ENCODE data around the gene SSX2IP. TPM values are rescaled to one million over a fixed set of nuclear protein-coding genes. Genes with fewer than 3 reads are reported as not detected.

Gene SSX2IP
- total RNA-seq, 4 donors from 2014 or later: 2.9 to 34.3 (median 19.2) TPM

- intact Hi-C loops (cut with DNase I; ENCODE audit: low total_unique reads): no loop called here
- no peak for DNase-seq
- Histone ChIP-seq H3K36me3 (no peaks in the 10 kb centered on the region), H3K27me3 (no peaks in the 10 kb centered on the region), H3K9me3 (no peaks in the 10 kb centered on the region), H3K27ac (no peak overlapping the region), H3K4me3 (no peak overlapping the region), H3K4me1 (peaks cover 0 to 4% of the 10 kb centered on the region in 2 donors)
- TF ChIP-seq POLR2A (IDR thresholded peaks at IDR 0.05) (no peak), CTCF (IDR thresholded peaks at IDR 0.05) (no peak)
These were observed 2.7 kb upstream of the SSX2IP start for GRCh38 chr1:84693005-84693404.

- no peaks in the 10 kb centered on the region for H3K4me1 ChIP-seq
- H3K36me3 ChIP-seq: no peaks in the 10 kb centered on the region
- intact Hi-C loops (cut with DNase I; ENCODE audit: low total_unique reads): no loop called here
- H3K9me3 ChIP-seq: no peaks in the 10 kb centered on the region
- no peak for DNase-seq
- no peak for TF ChIP-seq POLR2A (IDR thresholded peaks at IDR 0.05)
- no peak for TF ChIP-seq CTCF (IDR thresholded peaks at IDR 0.05)
- no peak overlapping the region for H3K27ac ChIP-seq
- no peaks in the 10 kb centered on the region for H3K27me3 ChIP-seq
- H3K4me3 ChIP-seq: no peak overlapping the region
These were observed 2.1 kb upstream of the SSX2IP start for GRCh38 chr1:84692391-84692790.

GRCh38 chr1:84691122-84691783 lies 992 bp upstream of the SSX2IP start:
- peak overlapping the region; percentile 81 to 83 for H3K27ac ChIP-seq
- intact Hi-C loops (cut with DNase I; ENCODE audit: low total_unique reads): no loop called here

GRCh38 chr1:84689514-84690396 lies 506 bp downstream of the SSX2IP start:
- H3K27me3 ChIP-seq: no peaks in the 10 kb centered on the region
- no peaks in the 10 kb centered on the region for H3K9me3 ChIP-seq
- no peaks in the 10 kb centered on the region for H3K4me1 ChIP-seq
- no peaks in the 10 kb centered on the region for H3K36me3 ChIP-seq
- peak overlapping the region; percentile 68 to 76 for H3K4me3 ChIP-seq
- TF ChIP-seq CTCF (IDR thresholded peaks at IDR 0.05): peak in 2 of 4 experiments; percentile 14 to 40
- TF ChIP-seq POLR2A (IDR thresholded peaks at IDR 0.05): no peak
- intact Hi-C loops (cut with DNase I; ENCODE audit: low total_unique reads): loop anchor here (10.0 kb wide), 1 partner anchor 55 kb away; no protein-coding TSS in a partner anchor
- peak; percentile 58 to 62 for DNase-seq
- H3K27ac ChIP-seq: peak overlapping the region; percentile 81 to 83

More at GRCh38 chr1:84691122-84691783, 992 bp upstream of the SSX2IP start:
- H3K4me1 ChIP-seq: no peaks in the 10 kb centered on the region
- H3K9me3 ChIP-seq: no peaks in the 10 kb centered on the region
- TF ChIP-seq POLR2A (IDR thresholded peaks at IDR 0.05): no peak
- no peak for TF ChIP-seq CTCF (IDR thresholded peaks at IDR 0.05)
- H3K27me3 ChIP-seq: no peaks in the 10 kb centered on the region
- H3K36me3 ChIP-seq: no peaks in the 10 kb centered on the region
- DNase-seq: no peak
- H3K4me3 ChIP-seq: peak overlapping the region; percentile 68 to 76

Data from uterus (tissue), 4 donors.